Vagina (tissue), 2 donors: ENCODE results near the gene TRIM37. TPM values are rescaled to one million over a fixed set of nuclear protein-coding genes. Genes with fewer than 3 reads are reported as not detected.
"Not testable (repeated sequence)": the region's sequence is repeated elsewhere in the genome, so short reads cannot be mapped to it uniquely, and the experiment has no call there.

Source experiments
- DNase-seq, 2 donors: peaks; one replicate each; pipeline ENCODE4 v3.0.0-alpha.2; 2017; ENCODE audit errors: extremely low spot score in 2 of 2
- H3K27ac ChIP-seq: fragments of 200-600 bp; sonication (generic); one replicate; pipeline ENCODE4 v1.5.1; 2019
- H3K27me3 ChIP-seq: fragments of 200-600 bp; sonication (generic); one replicate; pipeline ENCODE4 v1.5.1; 2019
- H3K36me3 ChIP-seq, 2 donors: fragments of 200-600 bp; sonication (generic); one replicate each; pipeline ENCODE4 v1.5.1; 2017 to 2019
- H3K4me1 ChIP-seq: fragments of 200-600 bp; sonication (generic); one replicate; pipeline ENCODE4 v1.5.1; 2019
- H3K4me3 ChIP-seq, 2 donors: fragments of 200-600 bp; sonication (generic); 1 replicate in 1 of 2; 2 replicates in 1 of 2; pipeline ENCODE4 v1.5.1; 2016 to 2019
- H3K9me3 ChIP-seq: fragments of 200-600 bp; sonication (generic); one replicate; pipeline ENCODE4 v1.5.1; 2019
- POLR2A ChIP-seq, 2 donors: fragments of 450-650 bp; IDR thresholded peaks; one replicate each; pipeline ENCODE4 v1.6.1; 2017; ENCODE audit warnings: antibody characterized with exemption in 2 of 2, mild to moderate bottlenecking in 2 of 2, moderate library complexity in 2 of 2
- POLR2AphosphoS5 ChIP-seq, 2 donors: sonication (generic); formaldehyde crosslinking; IDR thresholded peaks; one replicate each; pipeline ENCODE4 v1.9.0; 2017; ENCODE audit warnings: antibody characterized with exemption in 2 of 2, mild to moderate bottlenecking in 2 of 2, low read depth in 1 of 2; ENCODE audit not compliant: insufficient read depth in 1 of 2
- intact Hi-C: fragments of 100-400 bp; cut with DNase I; formaldehyde crosslinking; loops from one replicate; pipeline ENCODE4 v1.15.1; 2023
- total RNA-seq: library from RNA; depleted of rRNA; stranded (reverse); fragments of >200 nt; gene quantifications from one replicate; pipeline ENCODE4 v1.2.3, GENCODE V29; 2016
- TF ChIP-seq, protein P1 (sequence below), 3 experiments: fragments of 450-650 bp in 2 of 3; fragments of 200-600 bp in 1 of 3; sonication (generic) in 1 of 3; IDR thresholded peaks; one replicate each; pipeline ENCODE4 v1.5.1; 2017 to 2019; ENCODE audit warnings: antibody characterized with exemption in 3 of 3, mild to moderate bottlenecking in 2 of 3, moderate library complexity in 2 of 3

TRIM37 gene
- total RNA-seq, 1 donor from 2014 or later: 20.4 TPM

DNA sequence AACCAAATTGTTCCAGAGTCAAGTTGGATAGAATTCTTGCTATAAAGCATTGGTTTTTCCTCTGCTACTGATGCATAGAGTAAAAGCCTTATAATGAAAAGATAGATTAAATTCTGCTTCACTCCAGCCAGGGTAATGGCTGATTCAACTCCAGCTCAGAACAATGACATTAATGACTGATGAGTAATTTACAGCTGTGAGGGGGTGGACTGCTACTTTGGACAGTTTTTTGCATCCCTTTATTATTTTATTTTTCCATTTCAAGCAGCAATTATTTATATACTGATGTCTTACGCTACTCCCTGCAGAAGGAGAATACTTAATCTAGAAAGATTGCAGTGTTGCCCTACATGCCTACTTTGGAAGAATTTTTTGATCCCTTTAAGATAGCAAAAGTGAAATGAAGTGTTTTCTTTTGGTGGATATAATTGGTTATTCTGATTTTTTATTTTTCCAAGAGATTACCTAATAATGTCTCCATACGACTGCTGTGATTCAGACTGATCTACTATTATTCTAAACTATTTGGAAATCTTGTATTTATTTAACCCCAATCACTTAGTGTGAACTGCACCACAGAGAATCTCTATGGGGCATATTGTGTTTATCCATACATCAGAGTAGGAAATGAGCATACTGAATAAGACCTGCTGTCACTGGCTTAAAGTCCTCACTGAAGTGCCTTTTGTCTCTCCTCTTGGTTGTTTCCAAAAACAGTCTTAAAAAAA lies 149.5 kb downstream of the TRIM37 start:
- no peaks in the 10 kb centered on the region for H3K4me1 ChIP-seq
- TF ChIP-seq POLR2AphosphoS5 (IDR thresholded peaks at IDR 0.05; ENCODE audit: insufficient read depth in 1 of 2, low read depth in 1 of 2) (no peak), POLR2A (IDR thresholded peaks at IDR 0.05) (no peak)
- TF ChIP-seq, protein P1, sequence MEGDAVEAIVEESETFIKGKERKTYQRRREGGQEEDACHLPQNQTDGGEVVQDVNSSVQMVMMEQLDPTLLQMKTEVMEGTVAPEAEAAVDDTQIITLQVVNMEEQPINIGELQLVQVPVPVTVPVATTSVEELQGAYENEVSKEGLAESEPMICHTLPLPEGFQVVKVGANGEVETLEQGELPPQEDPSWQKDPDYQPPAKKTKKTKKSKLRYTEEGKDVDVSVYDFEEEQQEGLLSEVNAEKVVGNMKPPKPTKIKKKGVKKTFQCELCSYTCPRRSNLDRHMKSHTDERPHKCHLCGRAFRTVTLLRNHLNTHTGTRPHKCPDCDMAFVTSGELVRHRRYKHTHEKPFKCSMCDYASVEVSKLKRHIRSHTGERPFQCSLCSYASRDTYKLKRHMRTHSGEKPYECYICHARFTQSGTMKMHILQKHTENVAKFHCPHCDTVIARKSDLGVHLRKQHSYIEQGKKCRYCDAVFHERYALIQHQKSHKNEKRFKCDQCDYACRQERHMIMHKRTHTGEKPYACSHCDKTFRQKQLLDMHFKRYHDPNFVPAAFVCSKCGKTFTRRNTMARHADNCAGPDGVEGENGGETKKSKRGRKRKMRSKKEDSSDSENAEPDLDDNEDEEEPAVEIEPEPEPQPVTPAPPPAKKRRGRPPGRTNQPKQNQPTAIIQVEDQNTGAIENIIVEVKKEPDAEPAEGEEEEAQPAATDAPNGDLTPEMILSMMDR (IDR thresholded peaks at IDR 0.05): no peak
- H3K27me3 ChIP-seq: no peaks in the 10 kb centered on the region
- no peak overlapping the region for H3K27ac ChIP-seq
- no peaks in the 10 kb centered on the region for H3K9me3 ChIP-seq
- no peak for DNase-seq
- H3K4me3 ChIP-seq: no peak overlapping the region
- intact Hi-C loops: no loop called here
- no peaks in the 10 kb centered on the region for H3K36me3 ChIP-seq

GRCh38 chr17:58954358-58954757 lies 152.3 kb downstream of the TRIM37 start:
- H3K27ac ChIP-seq, H3K4me1 ChIP-seq, H3K4me3 ChIP-seq, H3K36me3 ChIP-seq, DNase-seq, intact Hi-C loops, H3K27me3 ChIP-seq: not testable (repeated sequence)
- H3K9me3 ChIP-seq: peaks cover 13% of the 10 kb centered on the region

- DNase-seq: no peak
- intact Hi-C loops: no loop called here
- no peaks in the 10 kb centered on the region for H3K36me3 ChIP-seq
- H3K4me1 ChIP-seq: no peaks in the 10 kb centered on the region
- H3K27me3 ChIP-seq: no peaks in the 10 kb centered on the region
- H3K9me3 ChIP-seq: peaks cover 13% of the 10 kb centered on the region
- no peak overlapping the region for H3K27ac ChIP-seq
- TF ChIP-seq, protein P1 (IDR thresholded peaks at IDR 0.05): no peak
- no peak for TF ChIP-seq POLR2A (IDR thresholded peaks at IDR 0.05)
- TF ChIP-seq POLR2AphosphoS5 (IDR thresholded peaks at IDR 0.05; ENCODE audit: insufficient read depth in 1 of 2, low read depth in 1 of 2): no peak
- no peak overlapping the region for H3K4me3 ChIP-seq
Observed at GRCh38 chr17:58947824-58948223, 158.9 kb downstream of the TRIM37 start.

DNA sequence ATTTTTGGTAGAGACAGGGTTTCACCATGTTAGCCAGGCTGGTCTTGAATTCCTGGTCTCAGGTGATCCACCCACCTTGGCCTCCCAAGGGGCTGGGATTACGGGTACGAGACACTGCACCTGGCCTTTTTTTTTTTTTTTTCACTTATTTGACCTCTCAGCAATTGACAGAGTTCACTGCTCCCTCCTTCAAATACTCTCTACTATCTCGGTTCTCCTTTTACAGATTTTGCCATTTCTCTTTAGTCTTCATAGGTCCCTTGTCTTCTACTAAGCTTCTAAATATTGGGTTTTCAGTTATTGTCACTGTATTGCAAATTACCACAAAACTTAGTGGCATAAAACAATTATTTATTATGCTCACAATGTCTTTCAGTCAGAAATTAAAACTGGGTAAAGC lies 159.3 kb downstream of the TRIM37 start:
- intact Hi-C loops: no loop called here
- no peaks in the 10 kb centered on the region for H3K36me3 ChIP-seq
- no peaks in the 10 kb centered on the region for H3K27me3 ChIP-seq
- H3K9me3 ChIP-seq: peaks cover 13% of the 10 kb centered on the region
- no peak for DNase-seq
- no peak overlapping the region for H3K27ac ChIP-seq
- H3K4me3 ChIP-seq: no peak overlapping the region
- no peak for TF ChIP-seq POLR2A (IDR thresholded peaks at IDR 0.05)
- TF ChIP-seq, protein P1 (IDR thresholded peaks at IDR 0.05): no peak
- TF ChIP-seq POLR2AphosphoS5 (IDR thresholded peaks at IDR 0.05; ENCODE audit: insufficient read depth in 1 of 2, low read depth in 1 of 2): no peak
- no peaks in the 10 kb centered on the region for H3K4me1 ChIP-seq

DNA sequence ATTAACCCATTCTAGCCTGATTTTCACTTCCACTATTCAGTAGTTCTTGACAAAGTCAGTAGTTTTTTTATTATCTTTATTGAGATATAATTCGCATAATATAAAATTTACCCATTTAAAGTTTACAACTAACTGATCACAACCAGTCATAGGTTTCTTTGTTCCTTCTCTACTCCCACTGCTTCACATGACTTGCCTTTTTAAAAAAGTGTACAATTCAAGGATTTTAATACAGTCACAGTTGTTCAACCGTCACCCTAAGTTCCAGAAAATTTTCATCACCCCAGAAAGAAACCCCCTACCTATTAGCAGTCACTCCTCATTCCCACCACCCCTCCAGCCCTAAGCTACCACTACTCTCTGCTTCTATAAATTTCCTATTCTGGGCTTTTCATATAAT lies 162.5 kb downstream of the TRIM37 start:
- Histone ChIP-seq H3K4me1 (no peaks in the 10 kb centered on the region), H3K27me3 (no peaks in the 10 kb centered on the region), H3K4me3 (no peak overlapping the region), H3K9me3 (no peaks in the 10 kb centered on the region), H3K36me3 (no peaks in the 10 kb centered on the region), H3K27ac (no peak overlapping the region)
- intact Hi-C loops: no loop called here
- TF ChIP-seq POLR2AphosphoS5 (IDR thresholded peaks at IDR 0.05; ENCODE audit: insufficient read depth in 1 of 2, low read depth in 1 of 2) (no peak), POLR2A (IDR thresholded peaks at IDR 0.05) (no peak)
- TF ChIP-seq, protein P1 (IDR thresholded peaks at IDR 0.05): no peak
- no peak for DNase-seq
